Measurements from ENCODE around the gene HPS3. TPM values are rescaled to one million over a fixed set of nuclear protein-coding genes. Genes with fewer than 3 reads are reported as not detected.

HPS3 gene
- total RNA-seq, 1 experiment from 2014 or later, result 68.0 TPM

DNA sequence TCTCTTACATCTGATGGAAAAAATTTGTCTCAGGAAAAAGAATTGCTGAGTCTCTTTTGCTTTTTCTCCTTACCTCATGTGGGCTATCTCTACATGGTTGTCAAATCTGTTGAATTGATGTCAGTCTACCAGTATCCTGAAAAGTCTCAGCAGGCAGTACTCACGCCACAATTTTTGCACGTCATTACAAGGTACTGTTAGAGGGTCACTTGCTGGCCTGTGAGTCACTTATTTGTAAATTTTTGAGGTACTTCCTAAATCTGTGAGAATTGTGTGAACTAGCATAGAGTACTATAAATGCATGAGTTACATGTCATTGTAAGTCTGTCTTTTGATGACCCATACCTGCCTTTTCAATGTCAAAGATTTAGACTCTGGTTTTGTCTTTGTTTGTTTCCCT, 15.9 kb downstream of the HPS3 start:
- H3K36me3 ChIP-seq (ENCODE audit: control insufficient read depth, insufficient read depth, low read length), result peaks cover 20% of the 10 kb centered on the region
- H3K9me3 ChIP-seq (ENCODE audit: control insufficient read depth, insufficient read depth, low read depth, low read length), result no peaks in the 10 kb centered on the region
- intact Hi-C loops (cut with micrococcal nuclease; ENCODE audit: unreplicated experiment), result no loop called here
- no peak overlapping the region for H3K4me3 ChIP-seq (ENCODE audit: low read depth in 2 of 2, low read length in 2 of 2)
- ATAC-seq (no peak), DNase-seq (ENCODE audit: low read depth, low spot score) (no peak)
- H3K4me1 ChIP-seq (ENCODE audit: control insufficient read depth, insufficient read depth, low read length), result no peaks in the 10 kb centered on the region
- TF ChIP-seq, protein P1, sequence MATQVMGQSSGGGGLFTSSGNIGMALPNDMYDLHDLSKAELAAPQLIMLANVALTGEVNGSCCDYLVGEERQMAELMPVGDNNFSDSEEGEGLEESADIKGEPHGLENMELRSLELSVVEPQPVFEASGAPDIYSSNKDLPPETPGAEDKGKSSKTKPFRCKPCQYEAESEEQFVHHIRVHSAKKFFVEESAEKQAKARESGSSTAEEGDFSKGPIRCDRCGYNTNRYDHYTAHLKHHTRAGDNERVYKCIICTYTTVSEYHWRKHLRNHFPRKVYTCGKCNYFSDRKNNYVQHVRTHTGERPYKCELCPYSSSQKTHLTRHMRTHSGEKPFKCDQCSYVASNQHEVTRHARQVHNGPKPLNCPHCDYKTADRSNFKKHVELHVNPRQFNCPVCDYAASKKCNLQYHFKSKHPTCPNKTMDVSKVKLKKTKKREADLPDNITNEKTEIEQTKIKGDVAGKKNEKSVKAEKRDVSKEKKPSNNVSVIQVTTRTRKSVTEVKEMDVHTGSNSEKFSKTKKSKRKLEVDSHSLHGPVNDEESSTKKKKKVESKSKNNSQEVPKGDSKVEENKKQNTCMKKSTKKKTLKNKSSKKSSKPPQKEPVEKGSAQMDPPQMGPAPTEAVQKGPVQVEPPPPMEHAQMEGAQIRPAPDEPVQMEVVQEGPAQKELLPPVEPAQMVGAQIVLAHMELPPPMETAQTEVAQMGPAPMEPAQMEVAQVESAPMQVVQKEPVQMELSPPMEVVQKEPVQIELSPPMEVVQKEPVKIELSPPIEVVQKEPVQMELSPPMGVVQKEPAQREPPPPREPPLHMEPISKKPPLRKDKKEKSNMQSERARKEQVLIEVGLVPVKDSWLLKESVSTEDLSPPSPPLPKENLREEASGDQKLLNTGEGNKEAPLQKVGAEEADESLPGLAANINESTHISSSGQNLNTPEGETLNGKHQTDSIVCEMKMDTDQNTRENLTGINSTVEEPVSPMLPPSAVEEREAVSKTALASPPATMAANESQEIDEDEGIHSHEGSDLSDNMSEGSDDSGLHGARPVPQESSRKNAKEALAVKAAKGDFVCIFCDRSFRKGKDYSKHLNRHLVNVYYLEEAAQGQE (IDR thresholded peaks at IDR 0.05; ENCODE audit: insufficient read depth in 1 of 2, low read depth in 2 of 2, low read length in 1 of 2), result no peak
- TF ChIP-seq TCF7L2 (IDR thresholded peaks at IDR 0.05; ENCODE audit: low read depth, low read length), result no peak
- TF ChIP-seq, protein P2, sequence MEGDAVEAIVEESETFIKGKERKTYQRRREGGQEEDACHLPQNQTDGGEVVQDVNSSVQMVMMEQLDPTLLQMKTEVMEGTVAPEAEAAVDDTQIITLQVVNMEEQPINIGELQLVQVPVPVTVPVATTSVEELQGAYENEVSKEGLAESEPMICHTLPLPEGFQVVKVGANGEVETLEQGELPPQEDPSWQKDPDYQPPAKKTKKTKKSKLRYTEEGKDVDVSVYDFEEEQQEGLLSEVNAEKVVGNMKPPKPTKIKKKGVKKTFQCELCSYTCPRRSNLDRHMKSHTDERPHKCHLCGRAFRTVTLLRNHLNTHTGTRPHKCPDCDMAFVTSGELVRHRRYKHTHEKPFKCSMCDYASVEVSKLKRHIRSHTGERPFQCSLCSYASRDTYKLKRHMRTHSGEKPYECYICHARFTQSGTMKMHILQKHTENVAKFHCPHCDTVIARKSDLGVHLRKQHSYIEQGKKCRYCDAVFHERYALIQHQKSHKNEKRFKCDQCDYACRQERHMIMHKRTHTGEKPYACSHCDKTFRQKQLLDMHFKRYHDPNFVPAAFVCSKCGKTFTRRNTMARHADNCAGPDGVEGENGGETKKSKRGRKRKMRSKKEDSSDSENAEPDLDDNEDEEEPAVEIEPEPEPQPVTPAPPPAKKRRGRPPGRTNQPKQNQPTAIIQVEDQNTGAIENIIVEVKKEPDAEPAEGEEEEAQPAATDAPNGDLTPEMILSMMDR (IDR thresholded peaks at IDR 0.05), result no peak
- TF ChIP-seq POLR2AphosphoS5 (IDR thresholded peaks at IDR 0.05; ENCODE audit: low read depth, low read length), result no peak
- no peak for TF ChIP-seq SIN3A (IDR thresholded peaks at IDR 0.05; ENCODE audit: borderline replicate concordance, insufficient read depth, low read depth, low read length)
- POLR2A ChIA-PET, result no interaction called here
- no TSS peak for BruUV-seq (replicated peaks)
- CTCF ChIA-PET, result no interaction called here
- in situ Hi-C loops (cut with HindIII; ENCODE audit: low pct_unique_long_range_greater_than_20kb, low sequenced_read_pairs), result no loop called here
- H3K27me3 ChIP-seq (ENCODE audit: control insufficient read depth, insufficient read depth, low read length), result no peaks in the 10 kb centered on the region
- no peak overlapping the region for H3K27ac ChIP-seq (ENCODE audit: low read length)

GRCh38 chr3:149145974-149146373, 16.5 kb downstream of the HPS3 start:
- Histone ChIP-seq H3K36me3 (ENCODE audit: control insufficient read depth, insufficient read depth, low read length) (peaks cover 17% of the 10 kb centered on the region), H3K27ac (ENCODE audit: low read length) (no peak overlapping the region), H3K27me3 (ENCODE audit: control insufficient read depth, insufficient read depth, low read length) (no peaks in the 10 kb centered on the region), H3K4me3 (ENCODE audit: low read depth in 2 of 2, low read length in 2 of 2) (no peak overlapping the region), H3K4me1 (ENCODE audit: control insufficient read depth, insufficient read depth, low read length) (no peaks in the 10 kb centered on the region), H3K9me3 (ENCODE audit: control insufficient read depth, insufficient read depth, low read depth, low read length) (no peaks in the 10 kb centered on the region)
- CTCF ChIA-PET, result no interaction called here
- no TSS peak for BruUV-seq (replicated peaks)
- TF ChIP-seq, protein P2 (IDR thresholded peaks at IDR 0.05), result no peak
- TF ChIP-seq, protein P1 (IDR thresholded peaks at IDR 0.05; ENCODE audit: insufficient read depth in 1 of 2, low read depth in 2 of 2, low read length in 1 of 2), result no peak
- TF ChIP-seq TCF7L2 (IDR thresholded peaks at IDR 0.05; ENCODE audit: low read depth, low read length) (no peak), SIN3A (IDR thresholded peaks at IDR 0.05; ENCODE audit: borderline replicate concordance, insufficient read depth, low read depth, low read length) (no peak), POLR2AphosphoS5 (IDR thresholded peaks at IDR 0.05; ENCODE audit: low read depth, low read length) (no peak)
- DNase-seq (ENCODE audit: low read depth, low spot score) (no peak), ATAC-seq (no peak)
- intact Hi-C loops (cut with micrococcal nuclease; ENCODE audit: unreplicated experiment) (no loop called here), in situ Hi-C loops (cut with HindIII; ENCODE audit: low pct_unique_long_range_greater_than_20kb, low sequenced_read_pairs) (no loop called here)
- POLR2A ChIA-PET, result interaction anchor here (0.6 kb wide), 2 partner anchors 60 to 70 kb away, joined by 3 to 7 read pairs; no protein-coding TSS in a partner anchor

Measured in Panc1 (cell line).